SK-N-SH (cell line): ENCODE measurements around the gene MIER1. TPM values are rescaled to one million over a fixed set of nuclear protein-coding genes. Genes with fewer than 3 reads are reported as not detected.
"Not testable (repeated sequence)": the region's sequence is repeated elsewhere in the genome, so short reads cannot be mapped to it uniquely, and the experiment has no call there.

Source experiments
- CTCF ChIA-PET: fragments of 300-600, 350-600 bp; formaldehyde crosslinking; extraction: SDS; loops from one replicate; lab custom pipeline; 2021; lab: Yijun Ruan, JAX
- POLR2A ChIA-PET: fragments of 350-600 bp; sonication (Branson Sonifier 250); formaldehyde crosslinking; extraction: SDS; loops from one replicate; lab custom pipeline; 2020; ENCODE audit warnings: antibody characterized with exemption, inconsistent platforms; lab: Yijun Ruan, JAX
- DNase-seq: peaks from one replicate; pipeline ENCODE4 v3.0.0; 2012
- H2AFZ ChIP-seq: fragments of 200-600 bp; sonication (generic); 2 replicates; pipeline ENCODE4 v1.8.1; 2016; ENCODE audit warnings: antibody characterized with exemption, mild to moderate bottlenecking, low read depth
- H3F3A ChIP-seq: fragments of 200-600 bp; sonication (generic); replicated peaks from 2 replicates; pipeline ENCODE3; 2016; ENCODE audit warnings: antibody characterized with exemption, mild to moderate bottlenecking; ENCODE audit not compliant: insufficient read depth
- H3K27ac ChIP-seq, 2 experiments: fragments of 200-500 bp in 1 of 2; fragments of 200-600 bp in 1 of 2; sonication (Bioruptor generic) in 1 of 2; sonication (generic), shearing (Covaris generic) in 1 of 2; 2 replicates each; pipeline versions ENCODE4 v1.5.1 to v1.6.1; 2014 to 2016; ENCODE audit warnings: low read depth in 2 of 2, inconsistent platforms in 1 of 2, low read length in 1 of 2, mild to moderate bottlenecking in 1 of 2, mixed read lengths in 1 of 2
- H3K27me3 ChIP-seq: fragments of 200-600 bp; sonication (generic), shearing (Covaris generic); 2 replicates; pipeline ENCODE4 v1.6.1; 2016; ENCODE audit warnings: mixed run types; ENCODE audit not compliant: insufficient read depth
- H3K36me3 ChIP-seq, 2 experiments: fragments of 200-500 bp in 1 of 2; fragments of 200-600 bp in 1 of 2; sonication (Bioruptor generic) in 1 of 2; sonication (generic) in 1 of 2; replicated peaks in 1 of 2; 2 replicates each; pipeline versions ENCODE3 to v1.5.1; 2014 to 2016; ENCODE audit warnings: low read length in 1 of 2, mild to moderate bottlenecking in 1 of 2; ENCODE audit not compliant: insufficient read depth in 2 of 2, control insufficient read depth in 1 of 2
- H3K4me1 ChIP-seq, 2 experiments: fragments of 200-500 bp in 1 of 2; fragments of 200-600 bp in 1 of 2; sonication (Bioruptor generic) in 1 of 2; sonication (generic), shearing (Covaris generic) in 1 of 2; 2 replicates each; pipeline versions ENCODE4 v1.5.1 to v1.6.1; 2014 to 2016; ENCODE audit warnings: low read depth in 1 of 2, low read length in 1 of 2, mixed run types in 1 of 2; ENCODE audit not compliant: insufficient read depth in 2 of 2, control insufficient read depth in 1 of 2
- H3K4me2 ChIP-seq: fragments of 200-600 bp; sonication (generic), shearing (Covaris generic); 2 replicates; pipeline ENCODE4 v1.6.1; 2017; ENCODE audit warnings: mixed run types
- H3K4me3 ChIP-seq, 2 experiments: fragments of 200-500 bp in 1 of 2; fragments of 200-600 bp in 1 of 2; sonication (Bioruptor generic) in 1 of 2; sonication (generic), shearing (Covaris generic) in 1 of 2; 2 replicates each; pipeline versions ENCODE4 v1.5.1 to v1.8.1; 2014 to 2016; ENCODE audit warnings: low read depth in 2 of 2, inconsistent platforms in 1 of 2, low read length in 1 of 2, mild to moderate bottlenecking in 1 of 2, mixed read lengths in 1 of 2, moderate library complexity in 1 of 2
- H3K79me2 ChIP-seq: fragments of 200-600 bp; sonication (generic); 2 replicates; pipeline ENCODE4 v1.8.1; 2017; ENCODE audit warnings: mild to moderate bottlenecking; ENCODE audit not compliant: insufficient read depth
- H3K9ac ChIP-seq: fragments of 200-600 bp; sonication (generic); 2 replicates; pipeline ENCODE4 v1.6.1; 2017; ENCODE audit warnings: mixed run types
- H3K9me2 ChIP-seq: fragments of 200-600 bp; sonication (generic); 2 replicates; pipeline ENCODE4 v1.6.1; 2017; ENCODE audit warnings: mixed run types
- H3K9me3 ChIP-seq: fragments of 200-600 bp; sonication (generic); 2 replicates; pipeline ENCODE4 v1.6.1; 2017; ENCODE audit warnings: mixed run types, mild to moderate bottlenecking, moderate library complexity
- H4K20me1 ChIP-seq: fragments of 200-600 bp; sonication (generic); 2 replicates; pipeline ENCODE4 v1.6.1; 2017; ENCODE audit warnings: mild to moderate bottlenecking, mixed run types; ENCODE audit not compliant: insufficient read depth
- EZH2phosphoT487 ChIP-seq: fragments of 200-600 bp; sonication (generic); IDR thresholded peaks from 2 replicates; pipeline ENCODE4 v1.6.1; 2017; ENCODE audit warnings: low read depth, mixed run types, mild to moderate bottlenecking, antibody characterized with exemption, moderate library complexity, borderline replicate concordance
- FOXM1 ChIP-seq: IDR thresholded peaks from 2 replicates; pipeline ENCODE4 v1.4.0; 2012; ENCODE audit warnings: low read depth, mild to moderate bottlenecking
- MXI1 ChIP-seq: IDR thresholded peaks from 2 replicates; pipeline ENCODE4 v1.6.1; 2012; ENCODE audit warnings: mild to moderate bottlenecking, low read depth, low read length, improper control_type of control experiment
- NFIC ChIP-seq: IDR thresholded peaks from 2 replicates; pipeline ENCODE4 v1.4.0; 2012; ENCODE audit warnings: borderline replicate concordance
- RAD21 ChIP-seq: IDR thresholded peaks from 2 replicates; pipeline ENCODE4 v1.6.1; 2012; ENCODE audit warnings: mild to moderate bottlenecking, low read length
- RCOR1 ChIP-seq: fragments of 150-350 bp; IDR thresholded peaks from 2 replicates; pipeline ENCODE4 v1.6.1; 2017; ENCODE audit warnings: antibody characterized with exemption, low read length
- RXRA ChIP-seq: IDR thresholded peaks from 2 replicates; pipeline ENCODE4 v1.4.0; 2012; ENCODE audit warnings: low read depth, mild to moderate bottlenecking, borderline replicate concordance
- SMC3 ChIP-seq: IDR thresholded peaks from 2 replicates; pipeline ENCODE4 v1.6.1; 2012; ENCODE audit warnings: low read depth, low read length, improper control_type of control experiment
- YY1 ChIP-seq: IDR thresholded peaks from 2 replicates; pipeline ENCODE4 v1.4.0; 2012; ENCODE audit warnings: low read depth, mild to moderate bottlenecking
- ZBTB33 ChIP-seq: IDR thresholded peaks from 2 replicates; pipeline ENCODE4 v1.4.0; 2012; ENCODE audit warnings: low read depth, borderline replicate concordance
- WGBS: methylation state at CpG from one replicate; pipeline ENCODE4 v1.1.6; 2017; ENCODE audit warnings: low lambda C conversion rate; 5-methylcytosine and 5-hydroxymethylcytosine counted together
- polyA plus RNA-seq, 3 experiments: library from polyadenylated mRNA; depleted of rRNA; stranded (reverse); fragments of >200 nt; gene quantifications; 2 replicates each; pipeline ENCODE4 v1.2.3, GENCODE V29; 2012
- TF ChIP-seq, protein P1 (sequence below): IDR thresholded peaks from 2 replicates; pipeline ENCODE4; 2012
- TF ChIP-seq, protein P2 (sequence below): IDR thresholded peaks from 2 replicates; pipeline ENCODE4 v1.4.0; 2012; ENCODE audit warnings: low read depth, borderline replicate concordance
- TF ChIP-seq, protein P3 (sequence below): fragments of 200-600 bp; sonication (generic); IDR thresholded peaks from 2 replicates; pipeline ENCODE4 v1.6.1; 2017; ENCODE audit warnings: antibody characterized with exemption, mild to moderate bottlenecking, moderate library complexity
- TF ChIP-seq, protein P4 (sequence below): IDR thresholded peaks from 2 replicates; pipeline ENCODE4 v1.4.0; 2012; ENCODE audit warnings: low read depth

The MIER1 gene
- polyA plus RNA-seq, 1 of the 3 experiments (the other 2 are of a cell fraction), result 4.4 TPM

DNA sequence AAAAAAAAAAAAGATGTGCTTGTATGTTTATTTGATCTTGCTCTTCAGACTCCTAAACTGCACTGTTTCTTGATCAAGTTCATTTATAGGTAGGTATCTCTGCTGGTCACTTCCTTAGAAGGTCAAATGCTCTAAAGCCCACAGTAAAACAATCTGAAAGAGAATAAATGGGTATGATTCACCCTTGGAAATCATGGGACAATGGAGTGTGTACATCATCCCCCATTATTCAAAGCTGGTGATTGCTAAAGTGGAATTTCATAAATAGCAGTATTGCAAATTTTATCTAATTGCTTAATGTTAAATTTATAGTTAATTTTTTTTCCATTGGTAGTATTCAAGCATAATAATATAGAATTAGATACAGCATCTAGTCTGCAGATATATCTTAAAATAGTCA lies 53.4 kb downstream of the MIER1 start:
- ChIA-PET POLR2A (no interaction called here), CTCF (interaction anchor here (1.2 to 3.3 kb wide), 2 partner anchors 18 to 171 kb away, joined by 3 to 9 read pairs; no protein-coding TSS in a partner anchor)
- Histone ChIP-seq H3K27me3 (no peaks in the 10 kb centered on the region), H3K36me3 (peaks cover 69 to 77% of the 10 kb centered on the region in 2 experiments), H2AFZ (no peak overlapping the region), H3K27ac (no peak overlapping the region), H3F3A (peaks cover 5% of the 10 kb centered on the region), H3K4me3 (no peak overlapping the region), H4K20me1 (no peaks in the 10 kb centered on the region), H3K79me2 (no peaks in the 10 kb centered on the region), H3K9ac (no peak overlapping the region), H3K4me1 (peaks cover 0 to 3% of the 10 kb centered on the region in 2 experiments; a peak in 1 of 4 replicates), H3K9me2 (no peaks in the 10 kb centered on the region), H3K9me3 (no peaks in the 10 kb centered on the region), H3K4me2 (no peak overlapping the region)
- TF ChIP-seq FOXM1, result no peak
- no peak for TF ChIP-seq EZH2phosphoT487
- TF ChIP-seq RCOR1, result no peak
- TF ChIP-seq SMC3, result no peak
- TF ChIP-seq RXRA, result no peak
- TF ChIP-seq, protein P1, sequence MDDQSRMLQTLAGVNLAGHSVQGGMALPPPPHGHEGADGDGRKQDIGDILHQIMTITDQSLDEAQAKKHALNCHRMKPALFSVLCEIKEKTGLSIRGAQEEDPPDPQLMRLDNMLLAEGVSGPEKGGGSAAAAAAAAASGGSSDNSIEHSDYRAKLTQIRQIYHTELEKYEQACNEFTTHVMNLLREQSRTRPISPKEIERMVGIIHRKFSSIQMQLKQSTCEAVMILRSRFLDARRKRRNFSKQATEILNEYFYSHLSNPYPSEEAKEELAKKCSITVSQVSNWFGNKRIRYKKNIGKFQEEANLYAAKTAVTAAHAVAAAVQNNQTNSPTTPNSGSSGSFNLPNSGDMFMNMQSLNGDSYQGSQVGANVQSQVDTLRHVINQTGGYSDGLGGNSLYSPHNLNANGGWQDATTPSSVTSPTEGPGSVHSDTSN, result no peak
- TF ChIP-seq MXI1, result no peak
- TF ChIP-seq, protein P2, sequence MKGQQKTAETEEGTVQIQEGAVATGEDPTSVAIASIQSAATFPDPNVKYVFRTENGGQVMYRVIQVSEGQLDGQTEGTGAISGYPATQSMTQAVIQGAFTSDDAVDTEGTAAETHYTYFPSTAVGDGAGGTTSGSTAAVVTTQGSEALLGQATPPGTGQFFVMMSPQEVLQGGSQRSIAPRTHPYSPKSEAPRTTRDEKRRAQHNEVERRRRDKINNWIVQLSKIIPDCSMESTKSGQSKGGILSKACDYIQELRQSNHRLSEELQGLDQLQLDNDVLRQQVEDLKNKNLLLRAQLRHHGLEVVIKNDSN, result no peak
- TF ChIP-seq, protein P3, sequence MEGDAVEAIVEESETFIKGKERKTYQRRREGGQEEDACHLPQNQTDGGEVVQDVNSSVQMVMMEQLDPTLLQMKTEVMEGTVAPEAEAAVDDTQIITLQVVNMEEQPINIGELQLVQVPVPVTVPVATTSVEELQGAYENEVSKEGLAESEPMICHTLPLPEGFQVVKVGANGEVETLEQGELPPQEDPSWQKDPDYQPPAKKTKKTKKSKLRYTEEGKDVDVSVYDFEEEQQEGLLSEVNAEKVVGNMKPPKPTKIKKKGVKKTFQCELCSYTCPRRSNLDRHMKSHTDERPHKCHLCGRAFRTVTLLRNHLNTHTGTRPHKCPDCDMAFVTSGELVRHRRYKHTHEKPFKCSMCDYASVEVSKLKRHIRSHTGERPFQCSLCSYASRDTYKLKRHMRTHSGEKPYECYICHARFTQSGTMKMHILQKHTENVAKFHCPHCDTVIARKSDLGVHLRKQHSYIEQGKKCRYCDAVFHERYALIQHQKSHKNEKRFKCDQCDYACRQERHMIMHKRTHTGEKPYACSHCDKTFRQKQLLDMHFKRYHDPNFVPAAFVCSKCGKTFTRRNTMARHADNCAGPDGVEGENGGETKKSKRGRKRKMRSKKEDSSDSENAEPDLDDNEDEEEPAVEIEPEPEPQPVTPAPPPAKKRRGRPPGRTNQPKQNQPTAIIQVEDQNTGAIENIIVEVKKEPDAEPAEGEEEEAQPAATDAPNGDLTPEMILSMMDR, result no peak
- no peak for TF ChIP-seq RAD21
- TF ChIP-seq, protein P4, sequence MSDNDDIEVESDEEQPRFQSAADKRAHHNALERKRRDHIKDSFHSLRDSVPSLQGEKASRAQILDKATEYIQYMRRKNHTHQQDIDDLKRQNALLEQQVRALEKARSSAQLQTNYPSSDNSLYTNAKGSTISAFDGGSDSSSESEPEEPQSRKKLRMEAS, result no peak
- no peak for TF ChIP-seq YY1
- TF ChIP-seq NFIC, result no peak
- no peak for TF ChIP-seq ZBTB33
- no peak for DNase-seq

DNA sequence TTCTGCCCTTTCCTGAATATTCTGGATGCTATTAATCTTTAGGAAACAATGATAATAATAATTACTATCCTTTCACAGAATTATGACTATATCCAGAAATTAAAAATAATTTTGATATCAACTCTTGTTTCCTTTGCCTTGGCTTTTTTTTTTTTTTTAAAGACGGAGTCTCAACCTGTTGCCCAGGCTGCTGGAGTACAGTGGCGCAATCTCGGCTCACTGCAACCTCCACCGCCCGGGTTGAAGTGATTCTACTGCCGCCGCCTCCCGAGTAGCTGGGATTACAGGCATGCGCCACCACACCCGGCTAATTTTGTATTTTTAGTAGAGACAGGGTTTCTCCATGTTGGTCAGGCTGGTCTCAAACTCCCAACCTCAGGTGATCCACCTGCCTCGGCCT lies 54.8 kb downstream of the MIER1 start:
- 97% methylated on average over 11 of the region's 11 CpGs for WGBS
- DNase-seq, H3K9me3 ChIP-seq, H3K4me2 ChIP-seq, H3K4me1 ChIP-seq, POLR2A ChIA-PET, H3K9me2 ChIP-seq, H3K4me3 ChIP-seq, H4K20me1 ChIP-seq, H2AFZ ChIP-seq, H3K27me3 ChIP-seq, H3K79me2 ChIP-seq, H3F3A ChIP-seq, H3K9ac ChIP-seq, H3K27ac ChIP-seq: not testable (repeated sequence)
- CTCF ChIA-PET, result interaction anchor here (3.3 kb wide), 1 partner anchor 170 kb away, joined by 9 read pairs; no protein-coding TSS in a partner anchor
- H3K36me3 ChIP-seq, result peaks cover 68 to 79% of the 10 kb centered on the region in 2 experiments
